ENCODE data around the gene AKAP6. TPM values are rescaled to one million over a fixed set of nuclear protein-coding genes. Genes with fewer than 3 reads are reported as not detected.

Gene AKAP6
- total RNA-seq, 1 donor from 2014 or later, result 2.8 TPM

GRCh38 chr14:32814721-32815120 lies 485.6 kb downstream of the AKAP6 start:
- no peak overlapping the region for H3K9ac ChIP-seq (ENCODE audit: low read length)
- no peaks in the 10 kb centered on the region for H3K36me3 ChIP-seq (ENCODE audit: insufficient read depth, low read length)
- Mint-ChIP-seq H3K27me3 (ENCODE audit: low read depth, unreplicated experiment) (peaks cover 3% of the 10 kb centered on the region), H3K4me1 (ENCODE audit: low read depth, unreplicated experiment) (no peaks in the 10 kb centered on the region), H3K4me3 (ENCODE audit: unreplicated experiment) (no peak overlapping the region), H3K9me3 (ENCODE audit: unreplicated experiment) (no peaks in the 10 kb centered on the region), H3K36me3 (ENCODE audit: low read depth, unreplicated experiment) (no peaks in the 10 kb centered on the region), H3K27ac (ENCODE audit: unreplicated experiment) (no peak overlapping the region)
- H3K4me1 ChIP-seq (ENCODE audit: insufficient read depth, low read length), result no peaks in the 10 kb centered on the region
- H3K4me2 ChIP-seq (ENCODE audit: low read length), result no peak overlapping the region
- DNase-seq (ENCODE audit: low read depth), result no peak
- no peak overlapping the region for H3K4me3 ChIP-seq (ENCODE audit: insufficient read depth, low read depth, low read length)
- H2AFZ ChIP-seq (ENCODE audit: low read depth, low read length), result no peak overlapping the region
- no peaks in the 10 kb centered on the region for H4K20me1 ChIP-seq (ENCODE audit: insufficient read depth, low read length)
- no peaks in the 10 kb centered on the region for H3K79me2 ChIP-seq (ENCODE audit: insufficient read depth, low read length)
- H3K27me3 ChIP-seq (ENCODE audit: insufficient read depth, low read length), result no peaks in the 10 kb centered on the region
- no peak for TF ChIP-seq EZH2 (IDR thresholded peaks at IDR 0.05; ENCODE audit: insufficient read depth, low read length)
- TF ChIP-seq CTCF (IDR thresholded peaks at IDR 0.05; ENCODE audit: insufficient read depth, low read depth, low read length), result no peak
- H3K9me3 ChIP-seq (ENCODE audit: insufficient read depth, low read depth, low read length), result no peaks in the 10 kb centered on the region
- no peak overlapping the region for H3K27ac ChIP-seq (ENCODE audit: low read depth, low read length)
- no peak for FAIRE-seq

GRCh38 chr14:32816588-32816987 lies 487.5 kb downstream of the AKAP6 start:
- no peaks in the 10 kb centered on the region for H3K36me3 Mint-ChIP-seq (ENCODE audit: low read depth, unreplicated experiment)
- no peak overlapping the region for H3K9ac ChIP-seq (ENCODE audit: low read length)
- H3K9me3 ChIP-seq (ENCODE audit: insufficient read depth, low read depth, low read length), result no peaks in the 10 kb centered on the region
- no peaks in the 10 kb centered on the region for H3K9me3 Mint-ChIP-seq (ENCODE audit: unreplicated experiment)
- DNase-seq (ENCODE audit: low read depth), result no peak
- H3K4me3 Mint-ChIP-seq (ENCODE audit: unreplicated experiment), result no peak overlapping the region
- no peaks in the 10 kb centered on the region for H4K20me1 ChIP-seq (ENCODE audit: insufficient read depth, low read length)
- H3K4me3 ChIP-seq (ENCODE audit: insufficient read depth, low read depth, low read length), result no peak overlapping the region
- peaks cover 8% of the 10 kb centered on the region for H3K27me3 Mint-ChIP-seq (ENCODE audit: low read depth, unreplicated experiment)
- no peaks in the 10 kb centered on the region for H3K4me1 Mint-ChIP-seq (ENCODE audit: low read depth, unreplicated experiment)
- H3K27me3 ChIP-seq (ENCODE audit: insufficient read depth, low read length), result no peaks in the 10 kb centered on the region
- no peaks in the 10 kb centered on the region for H3K79me2 ChIP-seq (ENCODE audit: insufficient read depth, low read length)
- TF ChIP-seq EZH2 (IDR thresholded peaks at IDR 0.05; ENCODE audit: insufficient read depth, low read length), result no peak
- TF ChIP-seq CTCF (IDR thresholded peaks at IDR 0.05; ENCODE audit: insufficient read depth, low read depth, low read length), result no peak
- H3K27ac Mint-ChIP-seq (ENCODE audit: unreplicated experiment), result no peak overlapping the region
- no peak for FAIRE-seq
- H3K36me3 ChIP-seq (ENCODE audit: insufficient read depth, low read length), result no peaks in the 10 kb centered on the region
- no peak overlapping the region for H3K27ac ChIP-seq (ENCODE audit: low read depth, low read length)
- no peaks in the 10 kb centered on the region for H3K4me1 ChIP-seq (ENCODE audit: insufficient read depth, low read length)
- H2AFZ ChIP-seq (ENCODE audit: low read depth, low read length), result no peak overlapping the region
- no peak overlapping the region for H3K4me2 ChIP-seq (ENCODE audit: low read length)

GRCh38 chr14:32817780-32818179 lies 488.7 kb downstream of the AKAP6 start:
- no peaks in the 10 kb centered on the region for H3K4me1 Mint-ChIP-seq (ENCODE audit: low read depth, unreplicated experiment)
- no peak overlapping the region for H2AFZ ChIP-seq (ENCODE audit: low read depth, low read length)
- no peak overlapping the region for H3K4me2 ChIP-seq (ENCODE audit: low read length)
- no peaks in the 10 kb centered on the region for H3K36me3 ChIP-seq (ENCODE audit: insufficient read depth, low read length)
- no peaks in the 10 kb centered on the region for H3K4me1 ChIP-seq (ENCODE audit: insufficient read depth, low read length)
- no peak overlapping the region for H3K9ac ChIP-seq (ENCODE audit: low read length)
- H3K9me3 Mint-ChIP-seq (ENCODE audit: unreplicated experiment), result no peaks in the 10 kb centered on the region
- peaks cover 8% of the 10 kb centered on the region for H3K27me3 Mint-ChIP-seq (ENCODE audit: low read depth, unreplicated experiment)
- no peak for TF ChIP-seq EZH2 (IDR thresholded peaks at IDR 0.05; ENCODE audit: insufficient read depth, low read length)
- TF ChIP-seq CTCF (IDR thresholded peaks at IDR 0.05; ENCODE audit: insufficient read depth, low read depth, low read length), result no peak
- H3K27me3 ChIP-seq (ENCODE audit: insufficient read depth, low read length), result no peaks in the 10 kb centered on the region
- H3K4me3 Mint-ChIP-seq (ENCODE audit: unreplicated experiment), result no peak overlapping the region
- no peaks in the 10 kb centered on the region for H4K20me1 ChIP-seq (ENCODE audit: insufficient read depth, low read length)
- no peaks in the 10 kb centered on the region for H3K79me2 ChIP-seq (ENCODE audit: insufficient read depth, low read length)
- no peak overlapping the region for H3K27ac Mint-ChIP-seq (ENCODE audit: unreplicated experiment)
- H3K9me3 ChIP-seq (ENCODE audit: insufficient read depth, low read depth, low read length), result no peaks in the 10 kb centered on the region
- H3K27ac ChIP-seq (ENCODE audit: low read depth, low read length), result no peak overlapping the region
- no peak for FAIRE-seq
- DNase-seq (ENCODE audit: low read depth), result no peak
- no peaks in the 10 kb centered on the region for H3K36me3 Mint-ChIP-seq (ENCODE audit: low read depth, unreplicated experiment)
- H3K4me3 ChIP-seq (ENCODE audit: insufficient read depth, low read depth, low read length), result no peak overlapping the region
